Measurements from ENCODE around the gene SP7.

GRCh38 chr12:53279888-53280498 is 56.2 kb downstream of the SP7 start:
- TF ChIP-seq CTCF (conservative IDR thresholded peaks at IDR 0.05; ENCODE audit: low read length) (no peak), EZH2phosphoT487 (IDR thresholded peaks at IDR 0.05; ENCODE audit: borderline replicate concordance) (no peak)

Measured in Loucy (cell line).